Activated CD4-positive, alpha-beta T cell treated with anti-CD3 and anti-CD28 coated beads, Interleukin-2, Interleukin-6, amounts not matched to agents 100 ng/mL and 50 ng/mL, durations not matched to agents 16 hours and 8 hours (primary cell): ENCODE data around the gene DNASE2B.
A peak's percentile ranks its signal among the peaks of the same experiment; 100 is the strongest.

Experiments
- DNase-seq: peaks from one replicate; pipeline ENCODE4 v3.0.0-alpha.2; 2020

The DNASE2B gene

DNA sequence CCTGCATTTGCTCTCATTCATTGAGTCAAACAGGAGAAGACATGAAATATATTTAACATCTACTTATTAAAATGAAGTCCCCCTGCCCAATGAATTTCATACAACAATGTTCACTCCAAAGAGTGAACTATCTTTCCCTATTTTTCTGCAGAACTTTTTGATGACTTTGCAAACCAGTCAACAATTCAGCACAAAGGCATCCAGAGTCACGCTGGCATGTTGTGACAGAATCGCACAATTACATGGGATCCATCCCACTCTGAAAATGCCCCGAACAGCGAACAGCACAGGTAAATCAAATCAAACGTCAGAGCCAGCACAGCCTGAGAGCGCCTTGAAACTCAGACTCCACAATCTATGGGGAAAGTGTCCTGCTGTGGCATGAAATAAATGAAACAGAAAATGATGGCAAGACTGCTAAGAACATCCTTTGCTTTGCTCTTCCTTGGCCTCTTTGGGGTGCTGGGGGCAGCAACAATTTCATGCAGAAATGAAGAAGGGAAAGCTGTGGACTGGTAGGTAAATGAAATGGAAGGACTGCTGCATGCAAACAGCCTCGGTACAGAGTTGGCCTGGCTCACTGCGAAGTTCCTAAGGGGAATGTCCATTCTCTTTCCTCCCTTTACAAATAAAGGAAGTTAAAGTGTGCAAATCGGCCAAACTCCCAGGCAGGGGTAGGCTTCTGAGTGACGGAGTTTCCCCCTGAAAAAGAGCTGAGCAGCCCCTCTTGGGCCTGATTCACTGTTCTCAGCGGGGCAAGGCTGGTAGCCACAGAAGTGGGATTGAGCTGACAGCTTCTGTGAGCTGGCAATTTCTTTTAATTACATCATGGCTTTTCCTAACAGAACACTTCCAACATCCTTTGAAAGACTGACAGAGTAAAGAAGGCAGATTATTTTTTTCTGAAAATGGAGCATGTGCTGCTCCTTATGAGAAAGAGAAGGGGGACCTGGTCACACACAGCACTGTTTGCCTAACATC lies at the start of gene DNASE2B:
TSS of gene DNASE2B (plus strand) at position 310 of the 981 bp plus-strand sequence. CDS start at position 391, 81 bp downstream.
- DNase-seq = no peak

DNA sequence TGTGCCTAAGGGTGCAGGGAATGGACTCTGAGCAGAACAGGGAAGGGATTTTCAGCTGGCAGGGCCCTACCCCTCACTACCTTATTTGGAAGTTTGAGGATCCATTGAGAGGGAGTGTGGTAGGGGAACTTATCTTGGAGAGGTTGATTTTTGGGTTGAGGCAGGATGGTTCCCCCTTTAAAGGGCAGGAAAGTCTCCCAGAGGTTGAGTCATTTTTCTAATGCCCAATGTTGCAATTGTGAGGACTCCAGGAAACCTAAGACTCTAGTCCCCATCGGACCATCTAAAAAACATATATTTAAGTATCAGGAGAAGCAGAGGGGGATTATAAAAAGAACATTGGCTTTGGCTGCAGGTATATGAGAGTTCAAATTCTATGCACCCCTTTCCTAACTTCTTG lies 49.5 kb upstream of the DNASE2B start:
- DNase-seq = no peak

GRCh38 chr1:84350104-84350503 lies 48.2 kb upstream of the DNASE2B start:
- no peak for DNase-seq

DNA sequence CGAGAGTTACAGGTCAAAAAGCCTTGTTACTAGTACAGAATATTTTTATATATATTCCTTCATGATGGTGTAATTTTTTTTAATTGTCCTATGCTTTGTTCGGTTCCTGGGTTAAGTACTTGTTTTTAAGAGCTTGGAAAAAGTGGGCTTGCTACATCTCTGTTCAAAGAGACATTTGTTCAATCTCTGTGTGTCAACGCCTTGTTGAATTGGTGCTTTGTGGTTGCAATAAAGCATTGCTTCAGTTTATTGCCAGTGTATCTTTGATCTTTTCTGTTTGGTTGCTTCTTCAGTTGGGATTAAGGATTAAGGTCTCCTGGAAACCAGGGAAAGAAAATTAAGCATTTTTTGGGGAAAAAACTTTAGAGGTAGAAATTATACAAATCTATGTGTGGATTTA lies 47.7 kb upstream of the DNASE2B start:
- no peak for DNase-seq

GRCh38 chr1:84352298-84353106 lies 45.8 kb upstream of the DNASE2B start:
- DNase-seq = no peak

GRCh38 chr1:84353695-84354094 lies 44.6 kb upstream of the DNASE2B start:
- DNase-seq = no peak

DNA sequence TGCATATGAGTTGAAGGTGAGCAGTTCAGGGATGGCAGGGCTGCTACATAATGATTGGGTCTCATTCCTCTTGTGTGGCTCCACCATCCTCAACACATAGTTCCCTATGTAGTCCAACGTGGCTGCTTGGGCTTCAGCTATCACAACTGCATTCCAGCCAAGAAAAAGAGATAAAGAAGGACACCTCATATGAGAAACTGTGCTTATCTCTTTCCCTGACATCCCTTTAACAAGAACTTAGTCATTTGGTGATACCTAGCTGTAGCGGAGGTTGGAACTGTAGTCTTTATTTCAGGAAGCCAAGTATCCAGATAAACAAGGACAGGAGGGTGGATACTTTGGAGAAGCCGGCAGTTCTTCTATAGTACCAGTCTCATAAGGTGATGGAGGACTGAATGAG lies 42.7 kb upstream of the DNASE2B start:
- no peak for DNase-seq

- DNase-seq = no peak
These were observed 41.4 kb upstream of the DNASE2B start for GRCh38 chr1:84356881-84357280.

- no peak for DNase-seq
These were observed 39.6 kb upstream of the DNASE2B start for GRCh38 chr1:84358695-84359094.

GRCh38 chr1:84360316-84360715 lies 38.0 kb upstream of the DNASE2B start:
- no peak for DNase-seq

- DNase-seq = no peak
These were observed 36.5 kb upstream of the DNASE2B start for GRCh38 chr1:84361796-84362195.

- no peak for DNase-seq
These were observed 35.3 kb upstream of the DNASE2B start for GRCh38 chr1:84363019-84363418.

DNA sequence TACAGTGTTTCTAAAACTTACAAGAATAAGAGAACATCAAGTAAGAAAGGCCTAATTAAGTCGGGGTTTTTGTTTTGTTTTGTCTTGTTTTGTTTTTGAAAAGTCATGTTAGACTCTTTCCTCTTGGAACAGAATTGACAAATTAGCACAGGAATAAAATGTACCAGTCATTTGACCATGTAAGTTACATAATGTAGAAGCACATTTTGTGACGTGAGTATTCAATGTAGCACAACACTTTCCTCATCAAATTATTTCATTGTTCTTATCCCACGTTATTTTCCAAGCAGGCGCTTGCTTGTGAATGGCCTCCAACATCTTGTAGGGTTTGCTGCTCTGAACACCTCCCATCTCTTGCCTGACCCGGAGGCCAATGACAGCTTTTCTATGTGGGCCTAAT lies 34.7 kb upstream of the DNASE2B start:
- no peak for DNase-seq

- peak; percentile 28 for DNase-seq
These were observed 32.8 kb upstream of the DNASE2B start for GRCh38 chr1:84365225-84366221.

GRCh38 chr1:84366786-84367185 lies 31.5 kb upstream of the DNASE2B start:
- DNase-seq = no peak

DNA sequence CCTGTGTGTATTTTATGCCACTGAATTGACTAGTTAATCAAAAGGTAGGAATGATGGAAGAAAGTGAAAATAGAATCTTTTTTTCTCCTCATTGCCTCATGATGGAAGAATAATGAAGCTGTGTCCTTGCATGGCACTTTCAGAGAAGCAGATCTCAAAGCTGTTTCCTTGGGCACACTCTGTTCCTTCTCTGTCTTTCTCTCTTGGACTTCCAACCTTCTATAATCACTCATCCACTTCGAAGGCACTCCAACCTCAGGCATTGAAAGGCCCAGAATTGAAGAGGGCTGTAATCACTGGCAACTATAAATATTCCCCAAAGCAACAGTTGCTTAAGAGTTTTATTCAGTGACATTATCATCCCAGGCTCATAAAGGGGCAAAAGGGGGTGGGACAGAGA lies 31.1 kb upstream of the DNASE2B start:
- DNase-seq = no peak

DNA sequence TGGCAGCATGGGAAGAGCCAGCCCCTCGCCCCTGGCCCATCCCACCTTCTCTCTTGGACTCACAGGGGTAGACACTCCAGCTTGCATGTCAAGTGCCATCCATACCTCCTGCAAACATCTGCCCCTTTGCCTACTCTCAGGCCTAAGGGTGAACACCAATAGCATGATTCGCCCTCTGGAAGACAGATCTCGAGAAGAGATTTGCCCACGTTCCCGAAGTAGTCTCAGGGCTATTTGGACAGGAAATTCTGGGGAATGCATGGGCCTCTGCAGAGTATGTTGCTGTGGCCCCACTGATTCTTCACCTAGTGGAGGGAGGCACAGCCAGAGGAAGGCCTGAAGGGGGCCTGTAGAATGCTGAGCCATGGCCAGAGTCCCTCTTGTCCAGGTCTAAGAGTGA lies 29.8 kb upstream of the DNASE2B start:
- DNase-seq = no peak

DNA sequence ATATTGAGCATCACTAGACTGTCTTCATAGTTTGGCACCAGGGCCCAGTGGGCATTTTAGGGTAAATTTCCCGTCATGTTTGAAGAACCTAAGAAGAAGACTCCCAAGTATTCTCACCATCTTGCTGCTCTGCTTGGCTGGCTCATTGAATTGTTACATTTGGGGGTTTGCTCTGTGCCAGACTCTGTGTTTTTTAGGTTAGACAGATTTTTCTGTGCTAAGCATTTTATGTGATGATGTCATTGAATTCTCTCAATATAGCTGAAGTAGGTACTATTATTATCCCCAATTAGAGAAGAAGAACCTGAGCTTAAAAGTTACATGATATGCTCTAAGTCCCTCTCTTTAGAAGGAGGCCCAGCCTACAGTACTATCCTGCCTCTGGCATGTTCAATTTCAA lies 28.0 kb upstream of the DNASE2B start:
- DNase-seq = no peak

- DNase-seq = no peak
These were observed 27.4 kb upstream of the DNASE2B start for GRCh38 chr1:84370831-84371394.

- DNase-seq = no peak
These were observed 24.7 kb upstream of the DNASE2B start for GRCh38 chr1:84373436-84374141.

GRCh38 chr1:84374991-84375696 lies 23.1 kb upstream of the DNASE2B start:
- no peak for DNase-seq
